Prostate gland (tissue), 2 donors: ENCODE data around the gene DTWD2.
"Not testable (repeated sequence)": the region's sequence is repeated elsewhere in the genome, so short reads cannot be mapped to it uniquely, and the experiment has no call there.

Source experiments
- CTCF ChIP-seq, 4 experiments: fragments of 200-600 bp in 2 of 4; fragments of 450-650 bp in 2 of 4; sonication (generic) in 2 of 4; IDR thresholded peaks; 1 replicate in 3 of 4; 2 replicates in 1 of 4; pipeline ENCODE4 v1.5.1; 2016 to 2019; ENCODE audit warnings: antibody characterized with exemption in 4 of 4, mild to moderate bottlenecking in 2 of 4, moderate library complexity in 2 of 4
- POLR2A ChIP-seq: fragments of 450-650 bp; IDR thresholded peaks from one replicate; pipeline ENCODE4 v1.6.1; 2016; ENCODE audit warnings: antibody characterized with exemption, mild to moderate bottlenecking

DNA sequence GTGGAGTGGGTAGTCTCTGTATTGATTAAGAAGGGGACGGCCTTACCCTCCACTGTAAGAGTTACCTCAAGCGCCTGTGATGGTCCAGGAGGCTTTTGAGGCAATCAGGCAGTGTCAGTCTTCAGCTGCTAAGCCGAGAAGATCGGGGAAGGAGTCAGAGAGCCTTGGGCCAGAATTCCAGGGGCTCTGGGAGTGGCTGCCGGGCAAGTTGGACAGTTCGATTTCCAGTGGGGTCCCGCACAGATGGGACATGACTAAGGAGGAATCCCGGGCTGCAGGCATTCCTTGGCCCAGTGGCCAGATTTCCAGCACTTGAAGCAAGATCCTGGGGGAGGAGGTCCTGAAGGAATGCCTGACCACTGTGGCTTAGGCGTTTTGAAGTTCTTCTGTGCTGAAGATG, 38.0 kb downstream of the DTWD2 start:
- TF ChIP-seq POLR2A; CTCF (IDR thresholded peaks at IDR 0.05): not testable (repeated sequence)
